Ascending aorta (tissue), 2 donors: ENCODE data around the gene SLC25A12. TPM values are rescaled to one million over a fixed set of nuclear protein-coding genes. Genes with fewer than 3 reads are reported as not detected.

Experiments used
- DNase-seq, 2 donors: peaks; one replicate each; pipeline ENCODE4 v3.0.0-alpha.2; 2019; ENCODE audit warnings: low spot score in 2 of 2
- H3K27ac ChIP-seq, 2 donors: fragments of 200-600 bp; sonication (generic); one replicate each; pipeline ENCODE4 v1.5.1; 2016 to 2017; ENCODE audit warnings: mild to moderate bottlenecking in 1 of 2
- H3K27me3 ChIP-seq: fragments of 200-600 bp; sonication (generic); one replicate; pipeline ENCODE4 v1.5.1; 2017
- H3K36me3 ChIP-seq, 2 donors: fragments of 200-600 bp; sonication (generic); one replicate each; pipeline ENCODE4 v1.5.1; 2016
- H3K4me1 ChIP-seq, 2 donors: fragments of 200-600 bp; sonication (generic); one replicate each; pipeline ENCODE4 v1.5.1; 2016 to 2017; ENCODE audit warnings: mild to moderate bottlenecking in 1 of 2
- H3K4me3 ChIP-seq, 2 donors: fragments of 200-600 bp; sonication (generic); one replicate each; pipeline ENCODE4 v1.5.1; 2016 to 2017; ENCODE audit warnings: mild to moderate bottlenecking in 1 of 2
- H3K9me3 ChIP-seq, 2 donors: fragments of 200-600 bp; sonication (generic); one replicate each; pipeline ENCODE4 v1.5.1; 2016
- CTCF ChIP-seq, 3 experiments: fragments of 200-600 bp in 2 of 3; fragments of 450-650 bp in 1 of 3; sonication (generic) in 2 of 3; IDR thresholded peaks; one replicate each; pipeline ENCODE4 v1.5.1; 2016 to 2019; ENCODE audit warnings: antibody characterized with exemption in 3 of 3, mild to moderate bottlenecking in 1 of 3, moderate library complexity in 1 of 3
- intact Hi-C: fragments of 100-400 bp; cut with DNase I; formaldehyde crosslinking; loops from one replicate; pipeline ENCODE4 v1.15.1; 2023
- total RNA-seq: library from RNA; depleted of rRNA; stranded (reverse); fragments of >200 nt; gene quantifications from one replicate; pipeline ENCODE4 v1.1.0, GENCODE V29; 2016

SLC25A12 gene
- total RNA-seq, 1 donor from 2014 or later = 11.9 TPM

- H3K27me3 ChIP-seq = no peaks in the 10 kb centered on the region
- TF ChIP-seq CTCF (IDR thresholded peaks at IDR 0.05) = no peak
- H3K4me1 ChIP-seq = no peaks in the 10 kb centered on the region
- intact Hi-C loops = no loop called here
- DNase-seq = no peak
- H3K36me3 ChIP-seq = peaks cover 0 to 11% of the 10 kb centered on the region in 2 donors
- no peaks in the 10 kb centered on the region for H3K9me3 ChIP-seq
- no peak overlapping the region for H3K4me3 ChIP-seq
- H3K27ac ChIP-seq = no peak overlapping the region
Observed at GRCh38 chr2:171824086-171824485, 70.0 kb downstream of the SLC25A12 start.

- H3K36me3 ChIP-seq = peaks cover 0 to 3% of the 10 kb centered on the region in 2 donors
- DNase-seq = no peak
- TF ChIP-seq CTCF (IDR thresholded peaks at IDR 0.05) = no peak
- H3K4me3 ChIP-seq = no peak overlapping the region
- no peaks in the 10 kb centered on the region for H3K27me3 ChIP-seq
- no peaks in the 10 kb centered on the region for H3K4me1 ChIP-seq
- no peak overlapping the region for H3K27ac ChIP-seq
- intact Hi-C loops = no loop called here
- H3K9me3 ChIP-seq = no peaks in the 10 kb centered on the region
Observed at GRCh38 chr2:171822525-171823322, 71.3 kb downstream of the SLC25A12 start.

- no peaks in the 10 kb centered on the region for H3K27me3 ChIP-seq
- intact Hi-C loops = loop anchor here (10.0 kb wide), 1 partner anchor 645 kb away; no protein-coding TSS in a partner anchor
- H3K27ac ChIP-seq = no peak overlapping the region
- no peaks in the 10 kb centered on the region for H3K9me3 ChIP-seq
- TF ChIP-seq CTCF (IDR thresholded peaks at IDR 0.05) = no peak
- DNase-seq = no peak
- peaks cover 0 to 9% of the 10 kb centered on the region in 2 donors for H3K36me3 ChIP-seq
- H3K4me1 ChIP-seq = no peaks in the 10 kb centered on the region
- no peak overlapping the region for H3K4me3 ChIP-seq
Observed at GRCh38 chr2:171819453-171819852, 74.6 kb downstream of the SLC25A12 start.

GRCh38 chr2:171814883-171815282, 79.2 kb downstream of the SLC25A12 start:
- no peaks in the 10 kb centered on the region for H3K4me1 ChIP-seq
- no peaks in the 10 kb centered on the region for H3K27me3 ChIP-seq
- no peak for TF ChIP-seq CTCF (IDR thresholded peaks at IDR 0.05)
- H3K27ac ChIP-seq = no peak overlapping the region
- H3K4me3 ChIP-seq = no peak overlapping the region
- intact Hi-C loops = loop anchor here (5.0 to 10.0 kb wide), 2 partner anchors 292 to 650 kb away; no protein-coding TSS in a partner anchor
- peaks cover 0 to 9% of the 10 kb centered on the region in 2 donors for H3K36me3 ChIP-seq
- H3K9me3 ChIP-seq = no peaks in the 10 kb centered on the region
- DNase-seq = no peak

GRCh38 chr2:171814174-171814573, 79.9 kb downstream of the SLC25A12 start:
- Histone ChIP-seq H3K27ac (no peak overlapping the region), H3K4me1 (no peaks in the 10 kb centered on the region), H3K27me3 (no peaks in the 10 kb centered on the region), H3K9me3 (no peaks in the 10 kb centered on the region), H3K4me3 (no peak overlapping the region), H3K36me3 (peaks cover 4 to 14% of the 10 kb centered on the region in 2 donors)
- DNase-seq = no peak
- no peak for TF ChIP-seq CTCF (IDR thresholded peaks at IDR 0.05)
- intact Hi-C loops = loop anchor here (5.0 to 10.0 kb wide), 2 partner anchors 293 to 651 kb away; no protein-coding TSS in a partner anchor
